Mesothelial cell of epicardium (in vitro differentiated cells): ENCODE measurements around the gene DICER1. TPM values are rescaled to one million over a fixed set of nuclear protein-coding genes. Genes with fewer than 3 reads are reported as not detected.

ENCODE experiments used
- DNase-seq, 2 experiments: peaks; one replicate each; pipeline ENCODE4 v3.0.0; 2021; ENCODE audit warnings: low spot score in 2 of 2; ENCODE audit not compliant: unreplicated experiment in 2 of 2
- H3K27ac Mint-ChIP-seq: 2 replicates; pipeline ENCODE4 v1.8.0; 2021; ENCODE audit warnings: mixed read lengths
- H3K27me3 Mint-ChIP-seq: 2 replicates; pipeline ENCODE4 v1.8.0; 2021; ENCODE audit warnings: low read depth, mixed read lengths
- H3K36me3 Mint-ChIP-seq: 2 replicates; pipeline ENCODE4 v1.8.0; 2021; ENCODE audit warnings: mixed read lengths
- H3K4me1 Mint-ChIP-seq: 2 replicates; pipeline ENCODE4 v1.8.0; 2021; ENCODE audit warnings: mixed read lengths
- H3K4me3 Mint-ChIP-seq: 2 replicates; pipeline ENCODE4 v1.8.0; 2021; ENCODE audit warnings: mild to moderate bottlenecking, moderate library complexity, mixed read lengths
- H3K9me3 Mint-ChIP-seq: 2 replicates; pipeline ENCODE4 v1.8.0; 2021; ENCODE audit warnings: mixed read lengths
- total RNA-seq: library from RNA; stranded (reverse); gene quantifications from 3 replicates; pipeline ENCODE4 v1.2.1, GENCODE V29; 2021
- TF ChIP-seq, protein P1 (sequence below): fragments of 200-600 bp; sonication (generic); IDR thresholded peaks from one replicate; pipeline ENCODE4 v1.5.0; 2021; ENCODE audit warnings: antibody characterized with exemption; ENCODE audit not compliant: unreplicated experiment

DICER1 gene
- total RNA-seq, 1 donor from 2014 or later, result 148 TPM

DNA sequence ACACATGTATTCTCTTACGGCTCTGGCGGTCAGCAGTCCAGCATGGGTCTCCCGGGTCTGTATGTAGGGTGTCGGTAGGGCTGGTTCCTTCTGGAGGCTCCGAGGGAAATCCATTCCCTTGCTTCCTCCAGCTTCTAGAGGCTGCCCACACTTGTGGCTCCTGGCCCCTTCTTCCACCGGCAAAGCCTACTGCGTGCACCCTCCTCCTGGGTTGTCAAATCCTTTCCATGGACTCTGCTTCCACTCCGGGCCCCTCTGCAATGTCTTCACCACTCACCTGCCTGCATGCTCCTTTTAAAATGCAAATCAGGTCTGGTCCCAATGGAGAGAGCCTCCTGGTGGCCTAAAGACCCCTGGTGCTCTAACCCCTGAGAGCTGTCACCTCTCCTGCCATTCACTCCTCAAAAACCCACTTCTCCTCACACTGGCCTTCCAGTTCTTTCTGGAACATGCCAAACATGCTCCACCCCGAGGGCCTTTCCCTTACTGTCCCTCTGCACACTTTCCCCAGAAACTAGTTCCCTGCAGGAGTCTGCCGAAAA, 108.5 kb downstream of the DICER1 start:
- H3K27ac Mint-ChIP-seq, result no peak overlapping the region
- TF ChIP-seq, protein P1, sequence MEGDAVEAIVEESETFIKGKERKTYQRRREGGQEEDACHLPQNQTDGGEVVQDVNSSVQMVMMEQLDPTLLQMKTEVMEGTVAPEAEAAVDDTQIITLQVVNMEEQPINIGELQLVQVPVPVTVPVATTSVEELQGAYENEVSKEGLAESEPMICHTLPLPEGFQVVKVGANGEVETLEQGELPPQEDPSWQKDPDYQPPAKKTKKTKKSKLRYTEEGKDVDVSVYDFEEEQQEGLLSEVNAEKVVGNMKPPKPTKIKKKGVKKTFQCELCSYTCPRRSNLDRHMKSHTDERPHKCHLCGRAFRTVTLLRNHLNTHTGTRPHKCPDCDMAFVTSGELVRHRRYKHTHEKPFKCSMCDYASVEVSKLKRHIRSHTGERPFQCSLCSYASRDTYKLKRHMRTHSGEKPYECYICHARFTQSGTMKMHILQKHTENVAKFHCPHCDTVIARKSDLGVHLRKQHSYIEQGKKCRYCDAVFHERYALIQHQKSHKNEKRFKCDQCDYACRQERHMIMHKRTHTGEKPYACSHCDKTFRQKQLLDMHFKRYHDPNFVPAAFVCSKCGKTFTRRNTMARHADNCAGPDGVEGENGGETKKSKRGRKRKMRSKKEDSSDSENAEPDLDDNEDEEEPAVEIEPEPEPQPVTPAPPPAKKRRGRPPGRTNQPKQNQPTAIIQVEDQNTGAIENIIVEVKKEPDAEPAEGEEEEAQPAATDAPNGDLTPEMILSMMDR, result no peak
- H3K4me3 Mint-ChIP-seq, result no peak overlapping the region
- DNase-seq, result peak in 1 of 2 experiments; percentile 2
- H3K4me1 Mint-ChIP-seq, result peaks cover 9% of the 10 kb centered on the region
- H3K36me3 Mint-ChIP-seq, result no peaks in the 10 kb centered on the region
- peaks cover 11% of the 10 kb centered on the region for H3K27me3 Mint-ChIP-seq
- no peaks in the 10 kb centered on the region for H3K9me3 Mint-ChIP-seq

DNA sequence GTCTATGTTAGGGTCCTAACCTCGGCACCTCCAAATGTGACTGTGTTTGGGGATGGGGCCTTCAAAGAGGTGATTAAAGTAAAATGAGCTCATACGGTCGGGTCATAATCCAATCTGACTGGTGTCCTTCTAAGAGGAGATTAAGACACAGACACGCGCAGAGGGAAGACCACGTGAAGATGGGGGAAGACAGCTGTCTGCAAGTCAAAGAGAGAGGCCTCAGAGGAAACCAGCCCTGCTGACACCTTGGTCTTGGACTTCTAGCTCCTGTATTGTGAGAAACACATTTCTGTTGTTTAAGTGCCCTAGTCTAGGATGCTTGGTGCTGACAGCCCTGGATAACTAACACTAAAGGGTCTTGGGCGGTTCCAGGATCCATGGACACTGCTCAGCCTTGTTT, 109.6 kb downstream of the DICER1 start:
- TF ChIP-seq, protein P1, result no peak
- H3K9me3 Mint-ChIP-seq, result no peaks in the 10 kb centered on the region
- H3K27ac Mint-ChIP-seq, result no peak overlapping the region
- DNase-seq, result peak in 1 of 2 experiments; percentile 3
- no peak overlapping the region for H3K4me3 Mint-ChIP-seq
- H3K27me3 Mint-ChIP-seq, result peaks cover 11% of the 10 kb centered on the region
- peaks cover 9% of the 10 kb centered on the region for H3K4me1 Mint-ChIP-seq
- H3K36me3 Mint-ChIP-seq, result no peaks in the 10 kb centered on the region

DNA sequence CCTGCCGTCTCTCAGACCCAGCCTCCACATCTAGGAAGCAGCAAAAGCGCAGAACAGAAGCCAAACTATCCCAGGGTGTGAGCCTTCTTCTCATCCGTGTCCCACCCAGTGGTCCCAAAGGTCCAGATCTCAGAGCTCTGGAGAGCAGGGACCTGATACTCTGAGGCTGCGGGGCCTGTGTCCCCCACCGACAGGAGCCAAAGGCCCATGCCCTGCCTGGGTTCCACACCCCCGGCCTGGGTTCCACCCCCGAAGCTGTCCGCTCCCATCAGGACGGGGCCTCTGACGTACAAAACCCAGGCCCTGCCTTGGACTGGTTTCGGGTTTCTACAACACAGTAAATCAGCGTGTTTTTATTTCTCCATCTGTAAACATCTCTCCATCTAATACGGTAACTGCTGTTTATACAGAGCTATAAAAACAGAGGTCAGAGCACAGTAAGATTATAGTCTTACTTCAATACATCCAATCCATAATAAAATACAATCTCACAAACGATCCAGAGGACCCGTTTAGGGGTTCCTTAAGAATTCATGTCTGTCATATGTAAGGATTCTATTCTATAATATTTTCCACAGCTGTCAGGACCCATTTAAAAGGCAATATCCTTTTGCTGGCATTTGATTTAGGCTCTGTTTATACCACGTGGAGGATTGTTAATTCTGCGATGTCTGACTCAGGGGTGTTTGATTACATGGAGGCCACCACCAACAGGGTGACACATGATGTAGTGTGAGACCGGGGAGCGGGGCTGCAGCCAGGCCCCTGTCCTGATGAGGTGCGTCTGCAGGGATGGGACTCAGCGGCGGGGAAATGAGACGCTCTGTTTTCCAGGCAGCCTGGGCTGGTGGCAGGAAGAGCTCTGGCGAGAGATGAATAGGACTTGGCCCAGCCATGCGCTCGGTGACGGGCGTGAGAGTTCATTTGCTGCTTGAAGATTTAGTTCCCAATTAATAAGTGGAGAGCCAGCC, 110.3 kb downstream of the DICER1 start:
- no peaks in the 10 kb centered on the region for H3K36me3 Mint-ChIP-seq
- H3K27me3 Mint-ChIP-seq, result peaks cover 12% of the 10 kb centered on the region
- H3K27ac Mint-ChIP-seq, result peak overlapping the region; percentile 45
- TF ChIP-seq, protein P1, result no peak
- H3K4me3 Mint-ChIP-seq, result no peak overlapping the region
- peaks cover 9% of the 10 kb centered on the region for H3K4me1 Mint-ChIP-seq
- peak in 1 of 2 experiments; percentile 7 for DNase-seq
- H3K9me3 Mint-ChIP-seq, result no peaks in the 10 kb centered on the region

GRCh38 chr14:95045836-95046430, 111.4 kb downstream of the DICER1 start:
- TF ChIP-seq, protein P1, result no peak
- DNase-seq, result peak; percentile 10 to 22
- Mint-ChIP-seq H3K4me1 (peaks cover 9% of the 10 kb centered on the region), H3K27me3 (peaks cover 16% of the 10 kb centered on the region), H3K4me3 (no peak overlapping the region), H3K36me3 (no peaks in the 10 kb centered on the region), H3K27ac (no peak overlapping the region), H3K9me3 (no peaks in the 10 kb centered on the region)

- Mint-ChIP-seq H3K27me3 (peaks cover 20% of the 10 kb centered on the region), H3K4me3 (no peak overlapping the region), H3K9me3 (no peaks in the 10 kb centered on the region), H3K4me1 (peaks cover 9% of the 10 kb centered on the region), H3K27ac (no peak overlapping the region), H3K36me3 (no peaks in the 10 kb centered on the region)
- DNase-seq, result peak; percentile 3 to 11
- TF ChIP-seq, protein P1, result no peak
These were observed 112.1 kb downstream of the DICER1 start for GRCh38 chr14:95045106-95045701.
